Measurements from ENCODE around the gene OR10G2.
A peak's percentile ranks its signal among the peaks of the same experiment; 100 is the strongest.
"Not testable (repeated sequence)": the region's sequence is repeated elsewhere in the genome, so short reads cannot be mapped to it uniquely, and the experiment has no call there.

Gene OR10G2

GRCh38 chr14:21634840-21635239, at the start of gene OR10G2:
OR10G2 (minus strand) TSS chr14:21634940; CDS start chr14:21634842, 98 bp downstream.
- DNase-seq = no peak

- DNase-seq = no peak
These were observed 45.3 kb upstream of the OR10G2 start for GRCh38 chr14:21680072-21680471.

- DNase-seq = no peak
These were observed 40.8 kb upstream of the OR10G2 start for GRCh38 chr14:21675566-21675965.

- no peak for DNase-seq
These were observed 39.0 kb upstream of the OR10G2 start, which contains the start of gene OR4E1 for GRCh38 chr14:21673718-21674117. OR4E1 (minus strand) TSS chr14:21673818; CDS start chr14:21670935, 2,883 bp downstream.

- no peak for DNase-seq
These were observed 37.4 kb upstream of the OR10G2 start for GRCh38 chr14:21672116-21672515.

- DNase-seq = no peak
These were observed 36.6 kb upstream of the OR10G2 start for GRCh38 chr14:21671371-21671770.

GRCh38 chr14:21669284-21669683, 34.5 kb upstream of the OR10G2 start:
- DNase-seq = no peak

- no peak for DNase-seq
These were observed 33.6 kb upstream of the OR10G2 start for GRCh38 chr14:21668377-21668776.

- DNase-seq = no peak
These were observed 22.2 kb upstream of the OR10G2 start for GRCh38 chr14:21656980-21657379.

- no peak for DNase-seq
These were observed 19.5 kb upstream of the OR10G2 start for GRCh38 chr14:21654215-21654614.

- DNase-seq = no peak
These were observed 18.7 kb upstream of the OR10G2 start, which contains the start of gene OR4E2 for GRCh38 chr14:21653331-21653885. OR4E2 (plus strand) TSS chr14:21653835; CDS start chr14:21665083, 11,248 bp downstream.

GRCh38 chr14:21652209-21652808, 17.6 kb upstream of the OR10G2 start:
- no peak for DNase-seq

- no peak for DNase-seq
These were observed 12.6 kb upstream of the OR10G2 start for GRCh38 chr14:21647380-21647779.

- no peak for DNase-seq
These were observed 8.7 kb upstream of the OR10G2 start for GRCh38 chr14:21643407-21643806.

GRCh38 chr14:21642683-21643082, 7.9 kb upstream of the OR10G2 start:
- no peak for DNase-seq

- no peak for DNase-seq
These were observed 3.7 kb downstream of the OR10G2 start for GRCh38 chr14:21631084-21631483.

GRCh38 chr14:21630503-21630902, 4.2 kb downstream of the OR10G2 start:
- DNase-seq = not testable (repeated sequence)

- DNase-seq = no peak
These were observed 8.1 kb downstream of the OR10G2 start for GRCh38 chr14:21626491-21627230.

GRCh38 chr14:21617614-21618013, 17.1 kb downstream of the OR10G2 start:
- DNase-seq = no peak

- DNase-seq = no peak
These were observed 20.5 kb downstream of the OR10G2 start for GRCh38 chr14:21614240-21614639.

GRCh38 chr14:21612324-21612723, 22.4 kb downstream of the OR10G2 start:
- DNase-seq = no peak

GRCh38 chr14:21602181-21602580, 32.6 kb downstream of the OR10G2 start:
- DNase-seq = not testable (repeated sequence)

GRCh38 chr14:21589317-21589716, 45.4 kb downstream of the OR10G2 start:
- peak; percentile 31 for DNase-seq

Data from OCI-M1 (cell line).